BJ (cell line): Measurements from ENCODE around the gene TASP1. TPM values are rescaled to one million over a fixed set of nuclear protein-coding genes. Genes with fewer than 3 reads are reported as not detected.

Experiments
- CTCF ChIA-PET: fragments of 350-600 bp; formaldehyde crosslinking; extraction: SDS; loops from one replicate; lab custom pipeline; 2021; ENCODE audit warnings: antibody characterized with exemption, inconsistent platforms; lab: Yijun Ruan, JAX
- POLR2A ChIA-PET: fragments of 300-600 bp; sonication (Branson Sonifier 250); formaldehyde crosslinking; extraction: SDS; loops from one replicate; lab custom pipeline; 2021; ENCODE audit warnings: antibody characterized with exemption; lab: Charles Lee
- DNase-seq: peaks from one replicate; pipeline ENCODE4 v3.0.0-alpha.2; 2011; ENCODE audit warnings: low read depth
- H3K27me3 ChIP-seq: 2 replicates; pipeline ENCODE4 v1.6.0; 2011; ENCODE audit warnings: low read length; ENCODE audit not compliant: control insufficient read depth, insufficient read depth
- H3K36me3 ChIP-seq: 2 replicates; pipeline ENCODE4 v1.5.1; 2011; ENCODE audit warnings: low read length; ENCODE audit not compliant: control insufficient read depth, insufficient read depth
- H3K4me3 ChIP-seq: 2 replicates; pipeline ENCODE4 v1.5.1; 2011; ENCODE audit warnings: low read depth, mild to moderate bottlenecking, control low read depth, low read length
- CTCF ChIP-seq: IDR thresholded peaks from 2 replicates; pipeline ENCODE4 v1.5.1; 2011; ENCODE audit warnings: low read depth, mild to moderate bottlenecking, control low read depth, inconsistent platforms, low read length, moderate library complexity; ENCODE audit not compliant: insufficient read depth
- polyA plus RNA-seq: library from polyadenylated mRNA; depleted of rRNA; stranded (reverse); fragments of >200 nt; gene quantifications from 2 replicates; pipeline ENCODE4 v1.2.3, GENCODE V29; 2011

TASP1 gene
- polyA plus RNA-seq, 1 experiment = 5.4 TPM

DNA sequence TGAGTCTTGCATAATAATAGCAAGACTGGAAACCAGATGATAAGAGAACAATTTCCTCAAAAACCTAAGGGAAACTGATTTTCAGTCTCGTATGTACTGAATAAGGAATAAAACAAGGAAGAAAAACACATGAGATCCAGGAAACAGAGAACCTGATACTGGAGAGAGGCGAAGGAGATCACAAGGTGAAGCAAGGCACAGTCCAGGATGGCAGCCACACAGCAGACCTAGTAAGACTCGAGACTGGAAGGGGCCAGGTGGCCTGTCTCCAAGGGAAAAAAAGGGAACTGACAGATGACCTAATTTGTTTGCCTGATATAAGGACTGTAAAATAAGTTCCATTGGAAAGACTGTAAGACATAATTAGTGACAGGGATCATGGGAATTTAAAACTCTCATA, 71.1 kb downstream of the TASP1 start:
- no peak for DNase-seq
- POLR2A ChIA-PET = no interaction called here
- TF ChIP-seq CTCF = no peak
- CTCF ChIA-PET = no interaction called here
- Histone ChIP-seq H3K36me3 (no peaks in the 10 kb centered on the region), H3K27me3 (no peaks in the 10 kb centered on the region), H3K4me3 (no peak overlapping the region)

DNA sequence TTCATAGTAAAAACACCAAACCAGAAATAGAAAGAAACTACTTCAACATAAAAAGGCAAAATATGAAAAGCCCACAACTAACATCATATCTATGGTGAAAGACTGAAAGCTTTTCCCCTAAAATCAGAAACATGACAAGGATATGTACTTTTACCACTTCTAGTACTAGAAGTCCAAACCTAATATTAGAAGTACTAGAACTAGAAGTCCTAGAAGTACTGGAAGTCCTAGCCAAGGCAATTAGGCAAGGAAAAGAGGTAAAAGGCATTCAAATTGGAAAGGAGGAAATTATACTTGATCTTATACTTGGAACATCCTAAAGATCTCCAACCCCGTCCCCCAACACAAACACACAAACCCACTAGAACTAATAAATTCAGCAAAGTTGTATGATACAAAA, 74.9 kb downstream of the TASP1 start:
- DNase-seq = no peak
- ChIA-PET CTCF (no interaction called here), POLR2A (no interaction called here)
- TF ChIP-seq CTCF = no peak
- Histone ChIP-seq H3K27me3 (no peaks in the 10 kb centered on the region), H3K4me3 (no peak overlapping the region), H3K36me3 (no peaks in the 10 kb centered on the region)

DNA sequence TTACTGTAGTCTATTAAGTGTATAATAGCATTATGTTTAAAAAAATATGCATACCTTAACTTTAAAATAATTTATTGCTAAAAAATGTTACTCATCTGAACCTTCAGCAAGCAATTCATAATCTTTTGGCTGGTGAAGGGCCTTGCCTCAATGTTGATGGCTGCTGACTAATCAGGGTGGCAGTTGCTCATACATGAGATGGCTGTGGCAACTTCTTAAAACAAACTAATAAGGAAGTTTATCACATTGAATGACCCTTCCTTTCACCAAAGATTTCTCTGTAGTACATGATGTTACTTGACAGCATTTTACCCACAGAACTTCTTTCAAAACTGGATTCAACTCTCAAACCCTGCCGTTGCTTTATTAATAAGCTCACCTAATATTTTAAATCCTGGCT, 84.0 kb downstream of the TASP1 start:
- POLR2A ChIA-PET = no interaction called here
- H3K36me3 ChIP-seq = no peaks in the 10 kb centered on the region
- H3K27me3 ChIP-seq = no peaks in the 10 kb centered on the region
- CTCF ChIA-PET = no interaction called here
- H3K4me3 ChIP-seq = no peak overlapping the region
- DNase-seq = no peak
- TF ChIP-seq CTCF = no peak

DNA sequence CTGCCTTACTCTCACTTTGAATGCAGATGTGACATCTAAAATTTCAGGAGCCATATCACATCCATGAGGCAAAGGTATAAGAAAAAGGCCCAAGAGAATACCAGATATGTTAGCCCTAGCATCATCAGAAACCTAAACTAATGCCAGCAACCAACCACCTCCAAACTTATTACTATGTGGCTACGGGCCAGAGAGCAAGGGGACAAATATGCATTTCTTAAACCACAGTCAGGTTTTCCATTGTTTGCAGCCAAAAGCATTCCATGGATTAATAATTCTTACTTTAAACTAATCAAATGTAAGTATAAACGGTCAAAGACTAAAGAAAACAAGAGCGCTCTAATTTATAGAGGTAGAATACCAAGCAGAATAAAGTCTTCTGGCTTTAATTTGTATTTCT, 84.7 kb downstream of the TASP1 start:
- POLR2A ChIA-PET = no interaction called here
- CTCF ChIA-PET = interaction anchor here (1.1 kb wide), 1 partner anchor 102 kb away, joined by 3 read pairs; no protein-coding TSS in a partner anchor
- TF ChIP-seq CTCF = no peak
- Histone ChIP-seq H3K27me3 (no peaks in the 10 kb centered on the region), H3K4me3 (no peak overlapping the region), H3K36me3 (no peaks in the 10 kb centered on the region)
- no peak for DNase-seq

GRCh38 chr20:13552061-13552460, 86.7 kb downstream of the TASP1 start:
- ChIA-PET POLR2A (no interaction called here), CTCF (no interaction called here)
- TF ChIP-seq CTCF = no peak
- H3K4me3 ChIP-seq = no peak overlapping the region
- no peaks in the 10 kb centered on the region for H3K36me3 ChIP-seq
- no peaks in the 10 kb centered on the region for H3K27me3 ChIP-seq
- no peak for DNase-seq
